GM12878 (cell line): ENCODE measurements around the gene DDX52. TPM values are rescaled to one million over a fixed set of nuclear protein-coding genes. Genes with fewer than 3 reads are reported as not detected.
A peak's percentile ranks its signal among the peaks of the same experiment; 100 is the strongest.

Source experiments
- ATAC-seq: fragments of 200-7000 bp; cut with Tn5 transposase; 3 replicates; pipeline ENCODE4 v1.9.1; 2020; ENCODE audit warnings: mild to moderate bottlenecking, moderate library complexity
- BruUV-seq: library from RNA; stranded (reverse); fragments of 400-500 nt; replicated peaks from 2 replicates; lab custom pipeline; 2021; lab: Mats Ljungman, UMichigan
- CTCF ChIA-PET: fragments of 300-600 bp; sonication (Branson Sonifier 250); formaldehyde crosslinking; extraction: SDS; loops from one replicate; lab custom pipeline; 2021; ENCODE audit warnings: inconsistent platforms; lab: Yijun Ruan, JAX
- POLR2A ChIA-PET: fragments of 350-600 bp; formaldehyde crosslinking; extraction: SDS; loops from one replicate; lab custom pipeline; 2021; ENCODE audit warnings: inconsistent platforms; lab: Charles Lee
- RAD21 ChIA-PET: fragments of 300-600 bp; sonication (Branson Sonifier 250); formaldehyde crosslinking; loops from one replicate; lab custom pipeline; 2023; ENCODE audit warnings: antibody characterized with exemption; ENCODE audit not compliant: unreplicated experiment; lab: Charles Lee
- SMC1A ChIA-PET: fragments of 300-600 bp; sonication (Branson Sonifier 250); formaldehyde crosslinking; loops from one replicate; lab custom pipeline; 2023; ENCODE audit not compliant: unreplicated experiment, uncharacterized antibody; lab: Charles Lee
- DNase-seq: peaks from one replicate; pipeline ENCODE4 v3.0.0-alpha.2; 2011; ENCODE audit warnings: low read depth, low spot score
- FAIRE-seq: peaks from 3 replicates; lab custom pipeline; 2011; peaks lifted over from hg19 to GRCh38; lab: Jason Lieb, UNC
- H2AFZ ChIP-seq: 2 replicates; pipeline ENCODE4 v1.6.0; 2011; ENCODE audit warnings: low read depth, low read length, control low read depth; ENCODE audit not compliant: control insufficient read depth
- H3K27ac ChIP-seq: 2 replicates; pipeline ENCODE4 v1.5.1; 2011; ENCODE audit warnings: control low read depth; ENCODE audit not compliant: control insufficient read depth, insufficient read depth
- H3K27me3 ChIP-seq, 2 experiments: replicated peaks in 1 of 2; 2 replicates each; pipeline versions ENCODE4 v1.6.0 to v1.6.1; 2011; ENCODE audit warnings: low read length in 1 of 2; ENCODE audit not compliant: control insufficient read depth in 2 of 2, insufficient read depth in 2 of 2
- H3K36me3 ChIP-seq, 2 experiments: 2 replicates each; pipeline ENCODE4 v1.5.1; 2011; ENCODE audit warnings: low read length in 1 of 2; ENCODE audit not compliant: control insufficient read depth in 2 of 2, insufficient read depth in 2 of 2
- H3K4me1 ChIP-seq: 2 replicates; pipeline ENCODE4 v1.6.1; 2011; ENCODE audit warnings: mild to moderate bottlenecking, low read length, moderate library complexity, mixed read lengths; ENCODE audit not compliant: control insufficient read depth, insufficient read depth
- H3K4me2 ChIP-seq: 2 replicates; pipeline ENCODE4 v1.6.0; 2011; ENCODE audit warnings: control low read depth; ENCODE audit not compliant: control insufficient read depth, insufficient read depth
- H3K4me3 ChIP-seq: fragments of 200-600 bp; sonication (generic); 2 replicates; pipeline ENCODE4 v1.5.1; 2016
- H3K79me2 ChIP-seq: 2 replicates; pipeline ENCODE4 v1.6.0; 2011; ENCODE audit warnings: low read length; ENCODE audit not compliant: control insufficient read depth, insufficient read depth
- H3K9ac ChIP-seq: 2 replicates; pipeline ENCODE4 v1.8.0; 2011; ENCODE audit warnings: low read length, control low read depth, mixed read lengths; ENCODE audit not compliant: control insufficient read depth, insufficient read depth
- H3K9me3 ChIP-seq: replicated peaks from 3 replicates; pipeline ENCODE4 v1.5.1; 2011; ENCODE audit warnings: mild to moderate bottlenecking, low read length; ENCODE audit not compliant: control insufficient read depth, insufficient read depth
- H4K20me1 ChIP-seq: 2 replicates; pipeline ENCODE4 v1.6.0; 2011; ENCODE audit not compliant: control insufficient read depth, insufficient read depth
- CHD2 ChIP-seq: IDR thresholded peaks from 2 replicates; pipeline ENCODE4 v1.6.1; 2011; ENCODE audit warnings: low read depth, low read length, improper control_type of control experiment, borderline replicate concordance
- E2F4 ChIP-seq: IDR thresholded peaks from 2 replicates; pipeline ENCODE4 v1.6.1; 2012; ENCODE audit warnings: low read depth, low read length, improper control_type of control experiment
- IKZF2 ChIP-seq, 2 experiments: fragments of 450-650 bp; IDR thresholded peaks; 2 replicates each; pipeline ENCODE4 v1.6.1; 2017; ENCODE audit warnings: mild to moderate bottlenecking in 2 of 2, moderate library complexity in 2 of 2
- MYB ChIP-seq: fragments of 150-350 bp; IDR thresholded peaks from 2 replicates; pipeline ENCODE4 v1.6.1; 2014; ENCODE audit warnings: mild to moderate bottlenecking, low read depth, low read length, borderline replicate concordance
- RBBP5 ChIP-seq: fragments of 200-600 bp; sonication (generic); conservative IDR thresholded peaks from 2 replicates; pipeline ENCODE4 v1.6.1; 2016
- RELA ChIP-seq: fragments of 450-650 bp; IDR thresholded peaks from 2 replicates; pipeline ENCODE4 v1.8.0; 2014; ENCODE audit warnings: borderline replicate concordance; ENCODE audit not compliant: partially characterized antibody
- SPI1 ChIP-seq: IDR thresholded peaks from 2 replicates; pipeline ENCODE4 v1.6.1; 2011; ENCODE audit warnings: low read depth, mild to moderate bottlenecking, low read length, moderate library complexity, borderline replicate concordance; ENCODE audit not compliant: insufficient read depth
- ZNF274 ChIP-seq: IDR thresholded peaks from one replicate; pipeline ENCODE4 v1.8.0; 2011; ENCODE audit not compliant: insufficient read length, insufficient read depth
- ZNF592 ChIP-seq: fragments of 450-650 bp; IDR thresholded peaks from 2 replicates; pipeline ENCODE4 v1.6.1; 2017; ENCODE audit warnings: mild to moderate bottlenecking, moderate library complexity
- WGBS: methylation state at CpG from one replicate; pipeline ENCODE4 v1.1.6; 2016; ENCODE audit warnings: low lambda C conversion rate; ENCODE audit not compliant: insufficient replicate concordance, insufficient coverage; ENCODE audit errors: missing lambda C conversion rate; 5-methylcytosine and 5-hydroxymethylcytosine counted together
- in situ Hi-C: fragments of 300-500 bp; cut with MboI; formaldehyde crosslinking; loops from 9 replicates; pipeline ENCODE4 v1.14.3; 2018; ENCODE audit warnings: mixed read lengths
- intact Hi-C: fragments of 100-400 bp; cut with micrococcal nuclease; formaldehyde crosslinking; loops from one replicate; pipeline ENCODE4 v1.14.2; 2022; ENCODE audit not compliant: unreplicated experiment
- polyA plus RNA-seq, 11 experiments: library from polyadenylated mRNA; depleted of rRNA in 4 of 11; unstranded in 6 of 11; stranded (reverse) in 5 of 11; fragments of >200 nt; fragmentation: Nextera tagmentation in 4 of 11; fragmentation: Illumina TruSeq in 1 of 11; extraction: Ambion mirVana in 4 of 11; extraction: Trizol in 1 of 11; gene quantifications; 1 replicate in 1 of 11; 2 replicates in 10 of 11; pipeline versions ENCODE4 v1.2.1 to v1.2.3, GENCODE V29; 2011 to 2016; ENCODE audit warnings: inconsistent platforms in 2 of 11, missing spikeins in 2 of 11, low read depth in 1 of 11
- total RNA-seq, 4 experiments: library from RNA; depleted of rRNA in 3 of 4; stranded (reverse); fragments of >200 nt in 3 of 4; fragmentation: Illumina TruSeq in 1 of 4; extraction: Trizol in 1 of 4; gene quantifications; 2 replicates each; pipeline versions ENCODE4 v1.2.1 to v1.2.3, GENCODE V29; 2013 to 2021

DDX52 gene
- total and polyA plus RNA-seq, 10 of the 15 experiments (the other 5 are each of a cell fraction or from before 2014, with no cell fraction given) = 14.8 to 49.7 (median 26.3) TPM

GRCh38 chr17:37605081-37605480, 38.2 kb downstream of the DDX52 start:
- ATAC-seq (no peak), DNase-seq (no peak), FAIRE-seq (no peak)
- Histone ChIP-seq H3K4me3 (no peak overlapping the region), H4K20me1 (no peaks in the 10 kb centered on the region; the same call in 1 of the 2 replicates), H3K9ac (no peak overlapping the region), H3K4me2 (no peak overlapping the region), H3K79me2 (peaks cover 56% of the 10 kb centered on the region), H3K27me3 (no peaks in the 10 kb centered on the region), H3K4me1 (peaks cover 8% of the 10 kb centered on the region; the same call in 1 of the 2 replicates), H3K27ac (no peak overlapping the region), H3K36me3 (no peaks in the 10 kb centered on the region; a peak in 1 of 4 replicates), H3K9me3 (peaks cover 5% of the 10 kb centered on the region; the same call in 2 of the 3 replicates), H2AFZ (no peak overlapping the region)
- BruUV-seq = no TSS peak
- CTCF ChIA-PET = interaction anchor here (1.0 to 2.3 kb wide), 7 partner anchors 9 to 1002 kb away, joined by 3 to 10 read pairs (median 3); no protein-coding TSS in a partner anchor
- TF ChIP-seq ZNF274 (no peak), RELA (no peak)
- in situ Hi-C loops = loop anchor here (25.0 kb wide), 1 partner anchor 1832 kb away; no protein-coding TSS in a partner anchor
- RAD21 ChIA-PET = interaction anchor here (0.5 kb wide), 1 partner anchor 478 kb away, joined by 3 read pairs; no protein-coding TSS in a partner anchor
- 64% methylated on average over 4 of the region's 4 CpGs for WGBS
- intact Hi-C loops = loop anchor here (5.0 kb wide), 1 partner anchor 187 kb away; no protein-coding TSS in a partner anchor
- POLR2A ChIA-PET = no interaction called here
- SMC1A ChIA-PET = interaction anchor here (0.6 to 3.4 kb wide), 4 partner anchors 11 to 190 kb away, joined by 3 to 12 read pairs (median 4); no protein-coding TSS in a partner anchor

- no peak overlapping the region for H3K27ac ChIP-seq
- TF ChIP-seq ZNF592 (no peak), E2F4 (no peak), CHD2 (no peak), RBBP5 (no peak), SPI1 (no peak), MYB (no peak), IKZF2 (IDR thresholded peaks at IDR 0.05) (no peak)
- TF ChIP-seq, all 136 proteins: peak for 0
- no peaks in the 10 kb centered on the region for H3K27me3 ChIP-seq
- in situ Hi-C loops = loop anchor here (25.0 kb wide), 1 partner anchor 1833 kb away; no protein-coding TSS in a partner anchor
- peaks cover 5% of the 10 kb centered on the region; the same call in 2 of the 3 replicates for H3K9me3 ChIP-seq
- no peak overlapping the region for H2AFZ ChIP-seq
- ChIA-PET CTCF (interaction anchor here (1.0 to 2.3 kb wide), 8 partner anchors 9 to 1002 kb away, joined by 3 to 10 read pairs (median 3); no protein-coding TSS in a partner anchor), RAD21 (no interaction called here), POLR2A (interaction anchor here (0.6 kb wide), 1 partner anchor 115 kb away, joined by 3 read pairs; no protein-coding TSS in a partner anchor), SMC1A (interaction anchor here (0.6 to 3.4 kb wide), 6 partner anchors 10 to 190 kb away, joined by 3 to 12 read pairs (median 3); no protein-coding TSS in a partner anchor)
- peaks cover 56% of the 10 kb centered on the region for H3K79me2 ChIP-seq
- WGBS = 86% methylated on average over 6 of the region's 6 CpGs
- no peak for DNase-seq
- intact Hi-C loops = no loop called here
- H4K20me1 ChIP-seq = no peaks in the 10 kb centered on the region; the same call in 1 of the 2 replicates
- BruUV-seq = no TSS peak
- no peaks in the 10 kb centered on the region; a peak in 1 of 4 replicates for H3K36me3 ChIP-seq
- H3K9ac ChIP-seq = no peak overlapping the region
- no peak for FAIRE-seq
- ATAC-seq = no peak
- H3K4me1 ChIP-seq = peaks cover 8% of the 10 kb centered on the region; the same call in 1 of the 2 replicates
- H3K4me3 ChIP-seq = no peak overlapping the region
- 0 out of 2 replicates have a peak overlapping the region, but pooled peaks have one; percentile 10 for H3K4me2 ChIP-seq
Measured at GRCh38 chr17:37604556-37604955, 38.7 kb downstream of the DDX52 start.
